Sigmoid colon (tissue), 7 donors: ENCODE data around the gene CRABP1. TPM values are rescaled to one million over a fixed set of nuclear protein-coding genes. Genes with fewer than 3 reads are reported as not detected.

Source experiments
- polyA plus RNA-seq, 3 donors: library from polyadenylated mRNA; stranded (reverse); fragments of 200-250 nt; gene quantifications; one replicate each; pipeline ENCODE4 v1.2.3, GENCODE V29; 2013
- small RNA-seq, 3 donors: library from RNA; depleted of rRNA; stranded (forward); fragments of <200 nt; gene quantifications; one replicate each; pipeline ENCODE3, GENCODE V24; 2016
- total RNA-seq, 4 donors: library from RNA; depleted of rRNA; stranded (reverse); fragments of >200 nt; gene quantifications; one replicate each; pipeline ENCODE4 v1.1.0, GENCODE V29; 2016
- donor health status: healthy with polysubstance abuse.
- donor health status: Bipolar disorder and iron deficiency.
- donor health status: healthy.

CRABP1 gene
- total and polyA plus RNA-seq, 7 donors = 2.1 to 8.2 (median 4.5) TPM; not detected in 2

Small RNA genes within 50 kb of the gene (small RNA-seq; reads per million reads assigned to genes)
- gene AC090607.5 = 0 reads per million in 3 donors

Other genes starting within 250 kb of the CRABP1 start
- not detected for gene SH2D7, start 247.8 kb upstream of the CRABP1 start, total RNA-seq
- gene SH2D7, start 247.8 kb upstream of the CRABP1 start, polyA plus RNA-seq = 1 to 10 TPM in 2 of 3 donors, under 1 TPM in 1; 0.69 to 3.0 (median 2.5) TPM
- gene CIB2, start 208.9 kb upstream of the CRABP1 start, total RNA-seq = 10 to 100 TPM in 3 of 4 donors, 1 to 10 TPM in 1; 3.5 to 11.7 (median 10.4) TPM
- 10 to 100 TPM in 2 of 3 donors, 1 to 10 TPM in 1; 7.1 to 41.4 (median 16.9) TPM for gene CIB2, start 208.9 kb upstream of the CRABP1 start, polyA plus RNA-seq
- gene IDH3A, start 191.0 kb upstream of the CRABP1 start, total RNA-seq = 100 to 1,000 TPM in 1 of 4 donors, 10 to 100 TPM in 3; 74.9 to 106 (median 93.9) TPM
- 10 to 100 TPM; 78.1 to 85.1 (median 79.5) TPM for gene IDH3A, start 191.0 kb upstream of the CRABP1 start, polyA plus RNA-seq
- gene ACSBG1, start 105.8 kb upstream of the CRABP1 start, total RNA-seq = 1 to 10 TPM; 1.3 to 3.9 (median 2.2) TPM
- gene ACSBG1, start 105.8 kb upstream of the CRABP1 start, polyA plus RNA-seq = under 1 TPM; 0.23 to 0.60 (median 0.51) TPM
- 10 to 100 TPM in 3 of 4 donors, 1 to 10 TPM in 1; 7.4 to 17.8 (median 11.4) TPM for gene DNAJA4, start 75.8 kb upstream of the CRABP1 start, total RNA-seq
- gene DNAJA4, start 75.8 kb upstream of the CRABP1 start, polyA plus RNA-seq = 10 to 100 TPM; 16.8 to 26.1 (median 21.8) TPM
- 10 to 100 TPM; 43.2 to 58.2 (median 52.0) TPM for gene SKIC8, start 40.7 kb upstream of the CRABP1 start, total RNA-seq
- gene SKIC8, start 40.7 kb upstream of the CRABP1 start, polyA plus RNA-seq = 10 to 100 TPM; 50.4 to 81.1 (median 63.3) TPM
- gene IREB2, start 97.9 kb downstream of the CRABP1 start, total RNA-seq = 10 to 100 TPM; 28.4 to 42.1 (median 34.3) TPM
- gene IREB2, start 97.9 kb downstream of the CRABP1 start, polyA plus RNA-seq = 10 to 100 TPM; 12.6 to 17.9 (median 13.2) TPM
- gene HYKK, start 167.2 kb downstream of the CRABP1 start, total RNA-seq = 10 to 100 TPM in 3 of 4 donors, 1 to 10 TPM in 1; 9.1 to 17.8 (median 15.0) TPM
- gene HYKK, start 167.2 kb downstream of the CRABP1 start, polyA plus RNA-seq = 1 to 10 TPM; 4.0 to 7.2 (median 4.9) TPM
- 100 to 1,000 TPM in 3 of 4 donors, 10 to 100 TPM in 1; 90.8 to 173 (median 157) TPM for gene PSMA4, start 200.1 kb downstream of the CRABP1 start, total RNA-seq
- gene PSMA4, start 200.1 kb downstream of the CRABP1 start, polyA plus RNA-seq = 100 to 1,000 TPM; 249 to 390 (median 269) TPM
- gene CHRNA5, start 225.2 kb downstream of the CRABP1 start, total RNA-seq = 1 to 10 TPM; 1.2 to 3.0 (median 1.7) TPM
- gene CHRNA5, start 225.2 kb downstream of the CRABP1 start, polyA plus RNA-seq = 1 to 10 TPM in 2 of 3 donors, under 1 TPM in 1; 0.92 to 3.8 (median 1.8) TPM